Activated gamma-delta T cell treated with anti-CD3 and anti-CD28 coated beads, Interleukin-2, amount 50 U/mL, for 16 hours (primary cell): ENCODE measurements around the gene PLSCR1.
"Not testable (repeated sequence)": the region's sequence is repeated elsewhere in the genome, so short reads cannot be mapped to it uniquely, and the experiment has no call there.

Experiments used
- DNase-seq: peaks from one replicate; pipeline ENCODE4 v3.0.0-alpha.2; 2020; ENCODE audit warnings: low read depth

The PLSCR1 gene

GRCh38 chr3:146513386-146514051, 30.9 kb downstream of the PLSCR1 start:
- DNase-seq: no peak

- DNase-seq: no peak
Measured at GRCh38 chr3:146511402-146512134, 32.8 kb downstream of the PLSCR1 start.

GRCh38 chr3:146507331-146508120, 36.9 kb downstream of the PLSCR1 start:
- DNase-seq: no peak

GRCh38 chr3:146505516-146505915, 38.9 kb downstream of the PLSCR1 start:
- no peak for DNase-seq

- no peak for DNase-seq
Measured at GRCh38 chr3:146504498-146505197, 39.8 kb downstream of the PLSCR1 start.

GRCh38 chr3:146503461-146504202, 40.8 kb downstream of the PLSCR1 start:
- no peak for DNase-seq

- no peak for DNase-seq
Measured at GRCh38 chr3:146502887-146503460, 41.4 kb downstream of the PLSCR1 start.

GRCh38 chr3:146501752-146502151, 42.7 kb downstream of the PLSCR1 start:
- no peak for DNase-seq

- DNase-seq: no peak
Measured at GRCh38 chr3:146499701-146500100, 44.7 kb downstream of the PLSCR1 start.

- DNase-seq: no peak
Measured at GRCh38 chr3:146498002-146498736, 46.2 kb downstream of the PLSCR1 start.

GRCh38 chr3:146497145-146497843, 47.1 kb downstream of the PLSCR1 start:
- not testable (repeated sequence) for DNase-seq

GRCh38 chr3:146496726-146497125, 47.7 kb downstream of the PLSCR1 start:
- DNase-seq: no peak

GRCh38 chr3:146496251-146496650, 48.2 kb downstream of the PLSCR1 start:
- no peak for DNase-seq

GRCh38 chr3:146493761-146494160, 50.6 kb downstream of the PLSCR1 start:
- DNase-seq: no peak

GRCh38 chr3:146493221-146493620, 51.2 kb downstream of the PLSCR1 start:
- DNase-seq: no peak

GRCh38 chr3:146491303-146491702, 53.1 kb downstream of the PLSCR1 start:
- DNase-seq: no peak

- DNase-seq: no peak
Measured at GRCh38 chr3:146485297-146485696, 59.1 kb downstream of the PLSCR1 start.

GRCh38 chr3:146476094-146476740, 68.2 kb downstream of the PLSCR1 start:
- no peak for DNase-seq

GRCh38 chr3:146474976-146475375, 69.4 kb downstream of the PLSCR1 start:
- not testable (repeated sequence) for DNase-seq
